Activated T-cell treated with anti-CD3 and anti-CD28 coated beads for 4 hours (primary cell): ENCODE measurements around the gene RELB.
"Not testable (repeated sequence)": the region's sequence is repeated elsewhere in the genome, so short reads cannot be mapped to it uniquely, and the experiment has no call there.

Source experiments
- DNase-seq: peaks from one replicate; pipeline ENCODE4 v3.0.0-alpha.2; 2020

RELB gene, protein sequence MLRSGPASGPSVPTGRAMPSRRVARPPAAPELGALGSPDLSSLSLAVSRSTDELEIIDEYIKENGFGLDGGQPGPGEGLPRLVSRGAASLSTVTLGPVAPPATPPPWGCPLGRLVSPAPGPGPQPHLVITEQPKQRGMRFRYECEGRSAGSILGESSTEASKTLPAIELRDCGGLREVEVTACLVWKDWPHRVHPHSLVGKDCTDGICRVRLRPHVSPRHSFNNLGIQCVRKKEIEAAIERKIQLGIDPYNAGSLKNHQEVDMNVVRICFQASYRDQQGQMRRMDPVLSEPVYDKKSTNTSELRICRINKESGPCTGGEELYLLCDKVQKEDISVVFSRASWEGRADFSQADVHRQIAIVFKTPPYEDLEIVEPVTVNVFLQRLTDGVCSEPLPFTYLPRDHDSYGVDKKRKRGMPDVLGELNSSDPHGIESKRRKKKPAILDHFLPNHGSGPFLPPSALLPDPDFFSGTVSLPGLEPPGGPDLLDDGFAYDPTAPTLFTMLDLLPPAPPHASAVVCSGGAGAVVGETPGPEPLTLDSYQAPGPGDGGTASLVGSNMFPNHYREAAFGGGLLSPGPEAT

GRCh38 chr19:45001087-45001739 is at the start of gene RELB:
Gene RELB (plus strand): TSS chr19:45001464. CDS start chr19:45001580, 116 bp downstream.
- peak; percentile 99 for DNase-seq

GRCh38 chr19:44954278-44954648 is 47.0 kb upstream of the RELB start:
- no peak for DNase-seq

GRCh38 chr19:44954649-44955504 is 46.4 kb upstream of the RELB start, which contains the start of gene CLPTM1:
Gene CLPTM1 (plus strand): TSS chr19:44955380. CDS start chr19:44955396, 16 bp downstream.
- peak; percentile 95 for DNase-seq

DNA sequence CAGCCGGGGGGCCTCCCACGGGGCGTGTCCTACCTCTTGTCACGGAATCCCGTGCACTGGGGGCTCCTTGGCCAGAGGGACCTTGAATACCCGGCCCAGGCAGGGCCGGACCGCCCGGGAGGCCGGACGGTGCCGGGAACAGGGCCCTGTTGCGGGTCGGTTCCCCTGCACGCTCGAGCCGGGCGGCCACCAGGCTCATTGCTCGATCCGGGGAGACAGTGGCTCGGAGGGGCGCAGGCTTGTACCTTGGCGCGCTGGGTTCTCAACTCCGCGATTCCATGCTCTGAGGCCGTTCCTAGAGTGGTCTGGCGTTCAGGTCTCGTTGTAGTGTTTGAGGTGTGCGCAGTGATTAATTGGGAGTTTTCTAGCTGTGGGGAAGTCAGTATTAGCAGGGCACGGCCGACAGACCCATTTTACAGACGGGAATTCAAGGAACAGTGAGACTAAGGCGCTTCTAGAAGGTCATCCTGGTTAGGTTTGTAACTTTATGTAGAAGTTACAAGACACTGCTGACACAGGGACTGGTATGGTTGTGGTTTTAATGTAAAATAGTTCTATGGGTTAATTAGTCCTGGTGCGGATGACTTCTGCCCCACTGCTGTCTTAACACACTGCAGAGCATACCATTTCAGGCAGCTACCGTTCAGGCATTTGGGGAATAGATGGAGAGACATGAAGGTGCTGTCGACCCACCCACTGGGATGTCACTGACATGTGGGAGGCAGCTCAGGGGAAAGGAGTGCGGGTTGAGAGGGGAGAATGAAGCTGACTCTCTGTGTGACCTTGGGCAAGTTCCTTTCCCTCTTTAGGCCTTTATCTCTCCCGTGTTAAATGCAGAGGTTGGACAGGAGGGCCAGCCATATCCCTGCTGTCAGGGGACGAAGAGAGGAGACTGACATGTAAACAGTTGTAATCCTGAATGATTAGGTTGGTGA is 45.5 kb upstream of the RELB start:
- no peak for DNase-seq

- no peak for DNase-seq
Observed at GRCh38 chr19:44957526-44957925, 43.7 kb upstream of the RELB start.

DNA sequence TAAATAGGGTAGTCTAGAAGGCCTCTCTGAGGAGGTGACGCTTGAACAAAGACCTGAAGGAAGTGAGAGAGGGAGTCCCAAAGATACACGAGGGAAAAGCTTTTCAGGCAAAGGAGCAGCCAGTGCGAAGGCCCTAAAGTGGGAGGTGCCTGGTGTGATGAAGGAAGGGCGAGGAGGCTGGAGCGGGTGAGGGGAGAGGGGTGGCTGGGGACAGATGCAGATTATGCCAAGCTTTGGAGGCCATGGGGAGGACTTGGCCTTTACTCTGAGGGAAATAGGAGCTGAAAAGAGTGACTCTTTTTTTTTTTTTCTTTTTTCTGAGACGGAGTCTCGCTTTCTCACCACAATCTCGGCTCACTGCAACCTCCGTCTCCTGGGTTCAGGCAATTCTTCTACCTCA is 43.2 kb upstream of the RELB start:
- no peak for DNase-seq

DNA sequence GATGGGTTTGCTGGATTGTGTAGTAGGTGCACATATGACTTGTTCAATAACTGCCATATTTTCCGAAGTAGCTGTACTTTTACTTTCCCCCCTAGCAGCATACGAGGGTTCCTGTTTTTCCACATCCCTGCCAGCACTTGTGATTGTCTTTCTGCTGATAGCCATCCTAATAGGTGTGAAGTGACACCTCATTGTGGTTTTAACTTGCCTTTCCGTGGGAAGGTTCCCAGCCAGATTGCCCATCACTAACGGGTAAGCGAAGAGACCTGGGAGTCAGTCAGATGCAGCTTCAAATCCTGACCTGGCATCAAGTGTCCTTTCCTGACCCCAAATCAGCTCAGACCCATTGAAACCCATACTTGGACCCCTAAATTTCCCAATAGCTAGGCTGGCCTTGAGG is 41.6 kb upstream of the RELB start:
- no peak for DNase-seq

GRCh38 chr19:44960906-44961728 is 40.1 kb upstream of the RELB start:
- DNase-seq = no peak

- no peak for DNase-seq
Observed at GRCh38 chr19:44961821-44962220, 39.4 kb upstream of the RELB start.

GRCh38 chr19:44968118-44968517 is 33.1 kb upstream of the RELB start:
- DNase-seq = no peak

GRCh38 chr19:44968670-44969069 is 32.6 kb upstream of the RELB start:
- no peak for DNase-seq

DNA sequence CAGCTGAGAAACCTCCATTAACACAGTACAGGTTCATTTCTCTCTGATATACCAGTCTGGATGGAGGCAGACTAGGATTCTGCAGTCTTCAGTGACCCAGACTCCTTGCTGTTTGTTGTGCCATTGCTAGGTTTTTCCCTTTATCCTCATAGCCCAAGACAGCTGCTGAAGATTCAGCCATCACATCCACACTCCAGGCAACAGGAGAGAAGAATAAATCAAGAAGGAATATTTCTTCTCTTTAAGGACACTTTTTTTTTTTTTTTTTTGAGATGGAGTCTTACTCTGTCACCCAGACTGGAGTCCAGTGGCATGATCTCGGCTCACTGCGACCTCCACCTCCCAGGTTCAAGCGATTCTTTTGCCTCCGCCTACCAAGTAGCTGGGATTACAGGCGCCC is 31.8 kb upstream of the RELB start:
- no peak for DNase-seq

DNA sequence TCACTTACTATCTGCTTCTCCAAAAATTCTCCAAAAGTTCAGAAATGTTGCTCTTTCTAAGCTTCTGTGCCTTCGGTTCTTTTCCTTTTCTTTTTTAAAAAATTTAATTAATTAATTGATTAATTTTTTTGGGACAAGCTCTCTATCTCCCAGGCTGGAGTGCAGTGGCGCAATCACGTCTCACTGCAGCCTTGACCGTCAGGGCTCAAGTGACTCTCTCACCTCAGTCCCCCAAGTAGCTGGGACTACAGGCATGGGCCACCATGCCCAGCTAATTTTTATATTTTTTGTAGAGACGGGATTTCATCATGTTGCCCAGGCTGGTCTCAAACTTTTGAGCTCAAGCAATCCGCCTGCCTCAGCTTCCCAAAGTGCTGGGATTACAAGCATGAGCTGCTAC is 29.8 kb upstream of the RELB start:
- not testable (repeated sequence) for DNase-seq

GRCh38 chr19:44972802-44973201 is 28.5 kb upstream of the RELB start:
- DNase-seq = no peak

DNA sequence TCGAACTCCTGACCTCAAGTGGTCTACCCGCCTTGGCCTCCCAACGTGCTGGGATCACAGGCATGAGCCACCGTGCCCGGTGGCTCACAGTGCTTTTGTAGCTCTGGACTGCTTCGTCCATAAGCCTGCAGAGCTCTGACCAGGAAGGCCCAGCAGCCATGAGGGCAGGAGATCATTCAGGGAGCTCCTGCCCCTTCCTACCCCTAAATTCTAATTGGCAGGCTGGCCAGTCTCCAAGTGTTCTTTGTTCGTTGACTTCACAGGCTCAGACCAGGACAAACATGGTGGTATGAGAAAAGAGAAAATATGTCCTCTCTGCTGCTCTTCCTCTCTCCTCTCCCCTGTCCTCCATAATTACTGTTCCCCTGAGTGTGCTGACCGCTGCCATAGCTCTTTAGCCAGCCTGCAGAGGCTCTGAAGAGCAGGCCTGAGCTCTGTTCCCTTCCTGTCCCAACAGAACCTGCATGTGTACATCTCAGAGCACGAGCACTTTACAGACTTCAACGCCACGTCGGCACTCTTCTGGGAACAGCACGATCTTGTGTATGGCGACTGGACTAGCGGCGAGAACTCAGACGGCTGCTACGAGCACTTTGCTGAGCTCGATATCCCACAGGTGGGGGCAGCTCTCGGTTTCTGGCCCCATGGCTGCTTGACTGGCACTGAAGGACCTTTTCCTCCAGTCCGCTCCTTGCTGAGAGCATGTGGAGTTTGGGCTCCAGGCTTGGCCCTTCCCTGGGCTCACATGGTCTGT is 27.1 kb upstream of the RELB start:
- no peak for DNase-seq

DNA sequence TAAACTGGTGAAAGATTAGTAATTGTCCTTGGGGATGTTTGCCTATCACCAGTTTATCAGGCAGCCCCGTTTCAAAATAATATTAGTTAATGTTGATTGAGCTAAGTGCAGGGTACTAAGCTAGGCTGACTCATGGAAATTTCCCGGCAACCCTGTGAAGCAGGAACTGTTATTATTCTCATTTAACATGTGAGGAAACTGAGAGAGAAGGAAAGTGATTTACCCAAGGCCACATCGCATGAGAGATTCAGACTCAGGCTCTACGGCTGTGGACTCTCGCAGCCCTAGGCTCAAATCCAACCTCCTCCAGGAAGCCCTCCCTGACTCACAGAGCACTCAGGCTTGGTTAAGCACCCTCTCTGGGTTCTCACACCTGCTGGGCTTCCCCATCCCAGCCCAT is 26.4 kb upstream of the RELB start:
- no peak for DNase-seq

DNA sequence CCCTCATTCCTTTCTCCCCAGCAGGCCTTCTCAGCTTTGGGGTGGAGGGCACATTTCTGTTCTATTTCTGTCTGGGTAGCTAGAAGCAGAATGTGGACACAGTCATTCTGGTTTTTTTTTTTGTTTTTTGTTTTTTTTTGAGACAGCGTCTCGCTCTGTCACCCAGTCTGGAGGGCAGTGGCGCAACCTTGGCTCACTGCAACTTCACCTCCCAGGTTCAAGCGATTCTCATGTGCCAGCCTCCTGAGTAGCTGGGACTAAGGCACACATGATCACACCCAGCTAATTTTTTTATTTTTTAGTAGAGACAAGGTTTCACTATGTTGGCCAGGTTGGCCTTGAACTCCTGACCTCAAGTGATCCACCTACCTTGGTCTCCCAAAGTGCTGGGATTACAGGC is 25.8 kb upstream of the RELB start:
- DNase-seq = no peak

DNA sequence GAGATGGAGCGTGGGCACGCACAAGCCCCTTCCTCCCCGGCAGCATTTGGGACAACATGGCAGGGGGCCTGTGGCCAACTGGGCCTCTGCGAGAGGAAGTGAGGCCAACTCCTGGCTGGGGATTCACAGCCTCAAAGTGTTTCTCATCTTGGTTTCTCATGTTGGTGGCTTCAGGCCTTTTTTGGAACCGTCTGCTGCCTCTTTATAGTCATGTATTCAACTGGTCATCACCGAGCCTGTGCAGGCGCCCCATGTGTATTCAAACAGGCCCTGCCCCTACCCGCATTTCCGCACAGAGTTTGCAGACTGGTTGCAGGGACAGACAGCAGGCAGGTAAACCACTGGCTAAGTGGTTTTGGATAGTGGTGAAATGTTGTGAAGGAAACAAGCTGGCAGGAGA is 17.3 kb upstream of the RELB start:
- DNase-seq = no peak

DNA sequence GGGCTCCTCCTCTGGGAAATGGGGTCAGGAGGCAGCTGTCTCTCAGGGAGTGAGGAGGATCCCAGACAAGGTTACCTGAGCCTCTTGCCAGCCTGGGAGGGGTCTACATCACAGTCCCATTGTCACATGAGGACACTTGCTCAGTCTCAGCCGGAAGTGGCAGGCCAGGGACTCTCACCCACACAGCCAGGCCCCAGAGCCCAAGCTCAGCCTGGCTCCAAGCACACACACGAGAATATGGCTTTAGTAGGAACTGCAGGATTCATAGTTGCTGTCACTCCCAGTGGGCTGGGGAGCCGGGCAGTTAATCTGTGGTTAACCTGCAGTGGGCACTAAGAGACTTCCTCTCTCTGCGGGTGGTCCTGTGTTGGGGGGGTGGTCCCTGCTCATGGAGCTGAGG is 15.8 kb upstream of the RELB start:
- DNase-seq = no peak

DNA sequence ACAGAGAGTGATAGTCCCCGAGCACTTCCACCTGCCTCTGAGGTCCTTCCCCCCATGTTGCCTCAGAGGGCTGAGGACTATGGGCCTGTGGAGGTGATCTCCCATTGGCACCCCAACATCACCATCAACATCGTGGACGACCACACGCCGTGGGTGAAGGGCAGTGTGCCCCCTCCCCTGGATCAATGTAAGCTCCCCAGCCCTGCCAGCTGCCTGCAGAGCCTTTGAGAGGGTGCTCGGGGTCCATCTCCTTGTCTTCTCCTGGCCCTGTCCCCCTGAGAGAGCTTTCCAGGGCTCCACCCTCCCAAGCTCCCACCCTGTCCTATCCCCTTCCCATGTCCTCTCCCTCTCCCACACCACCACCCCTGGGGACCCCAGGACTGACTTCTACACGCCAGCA is 14.9 kb upstream of the RELB start:
- DNase-seq = no peak
